HEK293T (cell line): ENCODE data around the gene MEF2B.

ENCODE experiments used
- CTCF ChIA-PET: fragments of 350-600 bp; formaldehyde crosslinking; extraction: SDS; loops from one replicate; lab custom pipeline; 2021; ENCODE audit warnings: antibody characterized with exemption, inconsistent platforms; lab: Yijun Ruan, JAX
- POLR2A ChIA-PET: fragments of 350-600 bp; formaldehyde crosslinking; extraction: SDS; loops from one replicate; lab custom pipeline; 2020; ENCODE audit warnings: antibody characterized with exemption, inconsistent platforms; lab: Yijun Ruan, JAX
- DNase-seq: peaks from one replicate; pipeline ENCODE4 v3.0.0; 2012; ENCODE audit warnings: mixed read lengths; ENCODE audit errors: extremely low spot score
- ARNT ChIP-seq: fragments of 450-650 bp; IDR thresholded peaks from 2 replicates; pipeline ENCODE4 v1.6.1; 2017; ENCODE audit warnings: mild to moderate bottlenecking
- BHLHE40 ChIP-seq: fragments of 450-650 bp; IDR thresholded peaks from 2 replicates; pipeline ENCODE4 v1.6.1; 2016; ENCODE audit warnings: mild to moderate bottlenecking, moderate library complexity, borderline replicate concordance
- CTBP1 ChIP-seq: fragments of 450-650 bp; IDR thresholded peaks from 2 replicates; pipeline ENCODE4 v1.6.1; 2016; ENCODE audit warnings: borderline replicate concordance
- ELF4 ChIP-seq: fragments of 450-650 bp; IDR thresholded peaks from 2 replicates; pipeline ENCODE4 v1.6.1; 2017; ENCODE audit warnings: antibody characterized with exemption
- FOXA1 ChIP-seq: fragments of 450-650 bp; IDR thresholded peaks from 2 replicates; pipeline ENCODE4 v1.6.1; 2016; ENCODE audit warnings: mild to moderate bottlenecking
- FOXK2 ChIP-seq: fragments of 450-650 bp; IDR thresholded peaks from 2 replicates; pipeline ENCODE4 v1.6.1; 2016; ENCODE audit warnings: mild to moderate bottlenecking
- FOXM1 ChIP-seq: fragments of 450-650 bp; IDR thresholded peaks from 2 replicates; pipeline ENCODE4 v1.6.1; 2017; ENCODE audit warnings: mild to moderate bottlenecking, borderline replicate concordance
- HDGF ChIP-seq: fragments of 450-650 bp; IDR thresholded peaks from 2 replicates; pipeline ENCODE4 v1.6.1; 2017; ENCODE audit warnings: antibody characterized with exemption, borderline replicate concordance
- L3MBTL2 ChIP-seq: fragments of 450-650 bp; conservative IDR thresholded peaks from 2 replicates; pipeline ENCODE4 v1.6.1; 2016; ENCODE audit warnings: mild to moderate bottlenecking
- LEF1 ChIP-seq: fragments of 450-650 bp; IDR thresholded peaks from 2 replicates; pipeline ENCODE4 v1.6.1; 2017; ENCODE audit warnings: mild to moderate bottlenecking, borderline replicate concordance
- NFRKB ChIP-seq: fragments of 450-650 bp; IDR thresholded peaks from 2 replicates; pipeline ENCODE4 v1.6.1; 2016; ENCODE audit warnings: mild to moderate bottlenecking, moderate library complexity
- SP1 ChIP-seq: fragments of 450-650 bp; IDR thresholded peaks from 2 replicates; pipeline ENCODE4 v1.6.1; 2017
- SUZ12 ChIP-seq: fragments of 450-650 bp; IDR thresholded peaks from 2 replicates; pipeline ENCODE4 v1.6.1; 2016; ENCODE audit warnings: mild to moderate bottlenecking
- TARDBP ChIP-seq: fragments of 450-650 bp; IDR thresholded peaks from 2 replicates; pipeline ENCODE4 v1.6.1; 2016
- ZNF384 ChIP-seq: fragments of 450-650 bp; IDR thresholded peaks from 2 replicates; pipeline ENCODE4 v1.6.1; 2016
- TF ChIP-seq, protein P1 (sequence below): fragments of 450-650 bp; IDR thresholded peaks from 2 replicates; pipeline ENCODE4 v1.6.1; 2016

Gene MEF2B

GRCh38 chr19:19101540-19101939, 68.5 kb downstream of the MEF2B start:
- TF ChIP-seq SP1 (no peak), BHLHE40 (no peak), TARDBP (no peak), ARNT (no peak), ZNF384 (no peak)
- ChIA-PET POLR2A (no interaction called here), CTCF (no interaction called here)
- DNase-seq: no peak

DNA sequence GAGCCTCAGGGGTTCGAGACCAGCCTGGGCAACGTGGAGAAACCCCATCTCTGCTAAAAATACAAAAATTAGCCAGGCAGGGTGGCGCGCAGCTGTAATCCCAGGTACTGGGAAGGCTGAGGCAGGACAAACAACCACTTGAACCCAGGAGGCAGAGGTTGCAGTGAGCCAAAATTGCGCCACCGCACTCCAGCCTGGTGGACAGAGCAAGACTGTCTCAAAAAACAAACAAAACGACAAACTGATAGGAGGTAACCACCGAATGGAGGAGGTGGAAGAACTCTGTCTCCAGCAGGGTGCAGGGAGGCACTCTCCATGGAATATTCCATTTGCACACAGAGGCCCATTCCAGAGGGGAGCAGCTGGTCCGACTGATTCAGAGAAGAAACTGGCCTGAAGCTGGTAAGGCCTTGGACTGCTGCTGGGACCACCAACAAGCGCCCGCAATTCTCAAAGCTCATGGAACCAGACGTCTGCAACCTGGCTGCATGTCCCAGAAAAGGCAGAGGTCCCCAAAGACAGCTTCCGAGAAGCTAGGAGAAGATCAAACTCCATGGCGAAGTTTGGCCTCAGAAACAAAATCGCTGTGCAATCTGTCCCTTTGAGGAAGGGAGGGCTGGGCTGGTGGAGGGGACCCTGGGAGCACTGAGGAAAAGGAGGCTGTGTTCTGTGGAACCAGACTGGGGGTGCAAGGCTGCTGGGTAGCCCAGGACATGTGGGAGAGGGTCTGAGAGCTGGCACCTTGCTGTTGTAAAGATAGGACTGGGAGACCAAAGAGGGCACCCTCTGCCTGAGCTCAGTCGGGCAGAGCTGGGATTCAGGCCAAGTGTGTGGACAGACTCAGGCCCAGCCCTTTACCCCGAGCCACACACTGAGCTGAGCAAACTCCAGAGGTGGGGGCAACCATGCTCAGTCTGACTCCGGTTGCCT, 71.1 kb downstream of the MEF2B start:
- CTCF ChIA-PET: interaction anchor here (0.7 to 1.5 kb wide), 2 partner anchors 17 to 81 kb away, joined by 3 read pairs; no protein-coding TSS in a partner anchor
- no peak for DNase-seq
- POLR2A ChIA-PET: no interaction called here
- no peak for TF ChIP-seq L3MBTL2
- TF ChIP-seq, protein P1, sequence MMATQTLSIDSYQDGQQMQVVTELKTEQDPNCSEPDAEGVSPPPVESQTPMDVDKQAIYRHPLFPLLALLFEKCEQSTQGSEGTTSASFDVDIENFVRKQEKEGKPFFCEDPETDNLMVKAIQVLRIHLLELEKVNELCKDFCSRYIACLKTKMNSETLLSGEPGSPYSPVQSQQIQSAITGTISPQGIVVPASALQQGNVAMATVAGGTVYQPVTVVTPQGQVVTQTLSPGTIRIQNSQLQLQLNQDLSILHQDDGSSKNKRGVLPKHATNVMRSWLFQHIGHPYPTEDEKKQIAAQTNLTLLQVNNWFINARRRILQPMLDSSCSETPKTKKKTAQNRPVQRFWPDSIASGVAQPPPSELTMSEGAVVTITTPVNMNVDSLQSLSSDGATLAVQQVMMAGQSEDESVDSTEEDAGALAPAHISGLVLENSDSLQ: no peak
- no peak for TF ChIP-seq ZNF384
- no peak for TF ChIP-seq BHLHE40
- TF ChIP-seq FOXK2: no peak
- TF ChIP-seq FOXM1: no peak
- no peak for TF ChIP-seq SUZ12
- TF ChIP-seq FOXA1: no peak
- no peak for TF ChIP-seq NFRKB
- no peak for TF ChIP-seq TARDBP
- no peak for TF ChIP-seq ELF4
- no peak for TF ChIP-seq SP1
- no peak for TF ChIP-seq LEF1
- TF ChIP-seq HDGF: no peak
- TF ChIP-seq ARNT: no peak
- no peak for TF ChIP-seq CTBP1

- TF ChIP-seq ARNT (no peak), HDGF (no peak), CTBP1 (no peak), SUZ12 (no peak), TARDBP (no peak), NFRKB (no peak), BHLHE40 (no peak), SP1 (no peak), FOXM1 (no peak), FOXA1 (no peak), FOXK2 (no peak)
- TF ChIP-seq, protein P1: no peak
- CTCF ChIA-PET: interaction anchor here (0.7 to 1.5 kb wide), 2 partner anchors 17 to 81 kb away, joined by 3 read pairs; no protein-coding TSS in a partner anchor
- POLR2A ChIA-PET: interaction anchor here (0.9 kb wide), 1 partner anchor 13 kb away, joined by 3 read pairs; no protein-coding TSS in a partner anchor
- DNase-seq: no peak
Observed at GRCh38 chr19:19098084-19098702, 71.9 kb downstream of the MEF2B start.

- DNase-seq: no peak
- TF ChIP-seq L3MBTL2 (no peak), SUZ12 (no peak), FOXM1 (no peak), ELF4 (no peak), FOXK2 (no peak), CTBP1 (no peak), LEF1 (no peak), TARDBP (no peak), HDGF (no peak), ZNF384 (no peak), SP1 (no peak), BHLHE40 (no peak), NFRKB (no peak), FOXA1 (no peak), ARNT (no peak)
- TF ChIP-seq, protein P1: no peak
- CTCF ChIA-PET: interaction anchor here (1.5 kb wide), 1 partner anchor 19 kb away, joined by 3 read pairs; no protein-coding TSS in a partner anchor
- POLR2A ChIA-PET: interaction anchor here (0.9 kb wide), 1 partner anchor 12 kb away, joined by 3 read pairs; no protein-coding TSS in a partner anchor
Observed at GRCh38 chr19:19096641-19097627, 73.1 kb downstream of the MEF2B start.

DNA sequence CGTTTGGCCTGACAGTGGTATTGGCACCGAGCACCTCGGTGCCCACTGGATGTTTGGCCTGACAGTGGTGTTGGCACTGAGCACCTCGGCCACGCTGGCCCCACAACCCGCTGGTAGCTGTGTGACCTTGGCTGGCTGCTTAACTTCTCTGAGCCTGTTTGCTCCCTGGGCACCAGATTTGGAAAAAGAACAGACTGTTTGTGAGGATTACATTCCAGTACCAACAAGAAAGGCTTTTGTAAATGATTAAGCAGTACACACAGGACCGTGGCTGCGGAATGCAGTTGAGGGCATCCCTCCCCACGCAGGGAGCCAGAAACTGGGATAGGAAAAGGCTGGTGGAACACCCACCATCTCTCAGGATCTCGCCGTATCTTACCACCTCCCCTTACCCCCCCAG, 74.4 kb downstream of the MEF2B start:
- DNase-seq: no peak
- ChIA-PET CTCF (interaction anchor here (0.6 kb wide), 1 partner anchor 77 kb away, joined by 3 read pairs; no protein-coding TSS in a partner anchor), POLR2A (no interaction called here)
- no peak for TF ChIP-seq LEF1
- no peak for TF ChIP-seq CTBP1
- no peak for TF ChIP-seq FOXK2
- TF ChIP-seq ELF4: no peak
- no peak for TF ChIP-seq HDGF
- no peak for TF ChIP-seq FOXM1
- TF ChIP-seq TARDBP: no peak
- no peak for TF ChIP-seq SP1
- TF ChIP-seq BHLHE40: no peak
- TF ChIP-seq SUZ12: no peak
- TF ChIP-seq, protein P1: no peak
- TF ChIP-seq L3MBTL2: no peak
- TF ChIP-seq NFRKB: no peak
- TF ChIP-seq ARNT: no peak
- no peak for TF ChIP-seq ZNF384
- TF ChIP-seq FOXA1: no peak
